ENCODE data around the gene GALNS. TPM values are rescaled to one million over a fixed set of nuclear protein-coding genes. Genes with fewer than 3 reads are reported as not detected.

GALNS gene
- total and polyA plus RNA-seq, 2 of the 13 experiments (the other 11 are each of a cell fraction or from before 2014, with no cell fraction given), result 9.2 to 9.8 TPM

- TF ChIP-seq, protein P1, sequence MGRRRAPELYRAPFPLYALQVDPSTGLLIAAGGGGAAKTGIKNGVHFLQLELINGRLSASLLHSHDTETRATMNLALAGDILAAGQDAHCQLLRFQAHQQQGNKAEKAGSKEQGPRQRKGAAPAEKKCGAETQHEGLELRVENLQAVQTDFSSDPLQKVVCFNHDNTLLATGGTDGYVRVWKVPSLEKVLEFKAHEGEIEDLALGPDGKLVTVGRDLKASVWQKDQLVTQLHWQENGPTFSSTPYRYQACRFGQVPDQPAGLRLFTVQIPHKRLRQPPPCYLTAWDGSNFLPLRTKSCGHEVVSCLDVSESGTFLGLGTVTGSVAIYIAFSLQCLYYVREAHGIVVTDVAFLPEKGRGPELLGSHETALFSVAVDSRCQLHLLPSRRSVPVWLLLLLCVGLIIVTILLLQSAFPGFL (CRISPR knock-in tag; IDR thresholded peaks at IDR 0.05), result no peak
- TF ChIP-seq, protein P2, sequence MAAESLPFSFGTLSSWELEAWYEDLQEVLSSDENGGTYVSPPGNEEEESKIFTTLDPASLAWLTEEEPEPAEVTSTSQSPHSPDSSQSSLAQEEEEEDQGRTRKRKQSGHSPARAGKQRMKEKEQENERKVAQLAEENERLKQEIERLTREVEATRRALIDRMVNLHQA (CRISPR knock-in tag; IDR thresholded peaks at IDR 0.05), result no peak
- TF ChIP-seq, protein P3, sequence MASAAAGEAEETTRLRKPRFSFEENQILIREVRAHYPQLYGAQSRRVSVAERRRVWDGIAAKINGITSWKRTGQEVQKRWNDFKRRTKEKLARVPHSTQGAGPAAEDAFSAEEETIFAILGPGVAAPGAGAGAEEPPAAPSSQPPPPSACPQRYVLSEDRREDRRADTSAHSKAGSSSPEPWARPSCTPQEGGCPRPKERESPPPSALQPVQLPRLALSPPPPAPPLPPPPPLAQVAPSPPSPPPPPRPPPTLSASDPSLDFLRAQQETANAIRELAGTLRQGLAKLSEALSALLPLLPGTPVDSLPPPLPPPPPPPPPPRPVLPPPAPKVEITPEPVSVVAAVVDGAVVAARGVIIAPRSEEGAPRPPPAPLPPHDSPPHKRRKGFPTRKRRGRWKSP (CRISPR knock-in tag; IDR thresholded peaks at IDR 0.05), result peak; percentile 30; the same call in 1 of the 2 replicates
These were observed 24.4 kb upstream of the GALNS start (continued) for GRCh38 chr16:88881007-88881615.

DNA sequence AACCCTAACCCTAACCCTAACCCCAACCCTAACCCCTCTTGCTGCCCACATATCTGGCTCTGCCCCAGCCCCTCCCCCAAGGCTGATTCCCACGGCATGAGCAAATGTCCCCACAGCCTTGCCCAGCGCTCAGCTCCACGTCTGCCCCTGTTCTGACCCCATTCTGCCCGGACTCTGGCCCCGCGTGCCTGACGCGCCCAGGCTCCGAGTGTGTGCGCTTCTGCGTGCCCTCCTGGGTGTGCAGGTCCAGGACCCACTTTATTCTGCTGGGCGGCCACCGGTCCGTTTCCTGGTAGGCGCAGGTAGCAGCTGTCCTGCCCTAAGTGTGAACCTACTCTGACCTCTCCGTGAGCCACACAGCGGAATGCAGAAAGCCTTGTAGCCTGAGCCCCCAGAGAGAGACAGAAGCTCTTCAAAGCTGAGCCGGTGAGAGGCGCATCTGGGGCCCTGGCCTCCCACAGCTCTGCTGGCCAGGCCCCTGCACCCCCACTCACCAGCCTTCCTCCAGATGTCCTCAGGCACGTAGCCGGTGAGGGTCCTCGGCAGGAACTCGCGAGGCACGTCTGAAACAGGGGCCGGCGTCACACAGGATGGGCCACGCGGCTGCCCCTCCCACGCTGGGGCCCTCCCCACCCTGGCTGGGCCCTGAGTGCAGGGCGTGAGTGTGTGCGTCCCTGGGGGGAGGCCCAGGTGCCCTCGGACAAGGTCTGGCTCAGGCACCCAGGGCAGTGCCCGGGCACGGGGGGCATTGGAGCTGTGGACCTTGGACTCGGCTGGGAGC is 23.7 kb upstream of the GALNS start:
- ATAC-seq (peak; percentile 33), DNase-seq (ENCODE audit: low spot score) (no peak), FAIRE-seq (no peak)
- H2AFZ ChIP-seq (ENCODE audit: low read length), result no peak overlapping the region
- H3K36me3 ChIP-seq (replicated peaks in 1 of 2; ENCODE audit: control insufficient read depth in 1 of 2, insufficient read depth in 2 of 2, low read length in 2 of 2), result no peaks in the 10 kb centered on the region
- H3K9me3 ChIP-seq (ENCODE audit: low read length), result no peaks in the 10 kb centered on the region
- H3K4me2 ChIP-seq (ENCODE audit: low read depth, low read length), result peak overlapping the region; percentile 48
- no TSS peak for BruUV-seq (replicated peaks)
- H3K27ac ChIP-seq (ENCODE audit: extremely low read length, insufficient read depth, low read length), result no peak overlapping the region
- peak overlapping the region in 1 of 3 experiments; percentile 56; a peak in 2 of 6 replicates for H3K4me3 ChIP-seq (replicated peaks in 1 of 3; ENCODE audit: insufficient read depth in 1 of 3, low read depth in 2 of 3, low read length in 3 of 3)
- in situ Hi-C loops (cut with HindIII; ENCODE audit: extremely low pct_ligation_motif_present, low pct_unique_long_range_greater_than_20kb) (no loop called here), intact Hi-C loops (cut with micrococcal nuclease; ENCODE audit: unreplicated experiment) (no loop called here)
- H3K4me1 ChIP-seq (ENCODE audit: insufficient read depth, low read length), result peaks cover 24% of the 10 kb centered on the region
- no peaks in the 10 kb centered on the region for H3K79me2 ChIP-seq (ENCODE audit: insufficient read depth, low read length)
- no peak overlapping the region for H3K9ac ChIP-seq (ENCODE audit: insufficient read depth, low read depth, low read length)
- POLR2A ChIA-PET, result interaction anchor here (1.4 kb wide), 1 partner anchor 24 kb away, joined by 5 read pairs; the partner anchor contains the start of genes GALNS and TRAPPC2L
- WGBS (ENCODE audit: low lambda C conversion rate), result 2% methylated on average over 6 of the region's 36 CpGs
- H3K27me3 ChIP-seq (ENCODE audit: control insufficient read depth in 1 of 2, insufficient read depth in 2 of 2, low read length in 2 of 2), result peaks cover 34 to 96% of the 10 kb centered on the region in 2 experiments; a peak in 4 of 5 replicates
- CTCF ChIA-PET (ENCODE audit: low intra/inter-chr PET ratio, low total read pairs), result no interaction called here
- H4K20me1 ChIP-seq (ENCODE audit: insufficient read depth, low read length), result peaks cover 3% of the 10 kb centered on the region; the same call in 1 of the 2 replicates
- TF ChIP-seq NRL (CRISPR knock-in tag; IDR thresholded peaks at IDR 0.05; ENCODE audit: borderline replicate concordance) (peak; percentile 57; the same call in 1 of the 2 replicates), RBFOX2 (IDR thresholded peaks at IDR 0.05; ENCODE audit: low read depth, low read length) (no peak), POLR2AphosphoS5 (IDR thresholded peaks at IDR 0.05; ENCODE audit: low read depth, low read length) (no peak), HOXA3 (CRISPR knock-in tag; IDR thresholded peaks at IDR 0.05) (peak; percentile 31; the same call in 1 of the 2 replicates)
- TF ChIP-seq, protein P4, sequence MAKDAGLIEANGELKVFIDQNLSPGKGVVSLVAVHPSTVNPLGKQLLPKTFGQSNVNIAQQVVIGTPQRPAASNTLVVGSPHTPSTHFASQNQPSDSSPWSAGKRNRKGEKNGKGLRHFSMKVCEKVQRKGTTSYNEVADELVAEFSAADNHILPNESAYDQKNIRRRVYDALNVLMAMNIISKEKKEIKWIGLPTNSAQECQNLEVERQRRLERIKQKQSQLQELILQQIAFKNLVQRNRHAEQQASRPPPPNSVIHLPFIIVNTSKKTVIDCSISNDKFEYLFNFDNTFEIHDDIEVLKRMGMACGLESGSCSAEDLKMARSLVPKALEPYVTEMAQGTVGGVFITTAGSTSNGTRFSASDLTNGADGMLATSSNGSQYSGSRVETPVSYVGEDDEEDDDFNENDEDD (CRISPR knock-in tag; IDR thresholded peaks at IDR 0.05; ENCODE audit: borderline replicate concordance), result no peak
